Measurements from ENCODE around the gene BPNT1. TPM values are rescaled to one million over a fixed set of nuclear protein-coding genes. Genes with fewer than 3 reads are reported as not detected.

Gene BPNT1
- polyA plus RNA-seq, 1 donor from 2014 or later = 22.4 TPM

Other genes with a start within 250 kb of the BPNT1 start
- not detected for gene SLC30A10, start 161.2 kb downstream of the BPNT1 start, polyA plus RNA-seq
- 53.4 TPM for gene EPRS1, start 43.3 kb downstream of the BPNT1 start, polyA plus RNA-seq
- 58.6 TPM for gene IARS2, start 4.3 kb upstream of the BPNT1 start, polyA plus RNA-seq
- gene RAB3GAP2, start 182.7 kb upstream of the BPNT1 start, polyA plus RNA-seq = 25.6 TPM

All from IgD-negative memory B cell (primary cell).